H9 (cell line): ENCODE measurements around the gene PLCL1. TPM values are rescaled to one million over a fixed set of nuclear protein-coding genes. Genes with fewer than 3 reads are reported as not detected.

Source experiments
- DNase-seq: peaks from one replicate; pipeline ENCODE4 v3.0.0-alpha.2; 2017
- H2AFZ ChIP-seq: one replicate; pipeline ENCODE4 v1.6.1; 2013; ENCODE audit warnings: mild to moderate bottlenecking, low read length, control low read depth, moderate library complexity
- H2AK5ac ChIP-seq: 2 replicates; pipeline ENCODE4 v1.6.1; 2013; ENCODE audit warnings: low read length, control low read depth, mixed read lengths; ENCODE audit not compliant: insufficient read length
- H2BK120ac ChIP-seq: one replicate; pipeline ENCODE4 v1.6.1; 2013; ENCODE audit warnings: low read depth, mild to moderate bottlenecking, low read length, control low read depth, inconsistent platforms; ENCODE audit not compliant: poor library complexity, severe bottlenecking
- H2BK12ac ChIP-seq: 2 replicates; pipeline ENCODE4 v1.6.1; 2013; ENCODE audit warnings: low read length, control low read depth, mixed read lengths, low read depth; ENCODE audit not compliant: insufficient read length
- H2BK15ac ChIP-seq: 2 replicates; pipeline ENCODE4 v1.6.1; 2013; ENCODE audit warnings: low read depth, low read length, control low read depth
- H2BK20ac ChIP-seq: one replicate; pipeline ENCODE4 v1.6.1; 2013; ENCODE audit warnings: low read depth, mild to moderate bottlenecking, low read length, control low read depth, inconsistent platforms; ENCODE audit not compliant: poor library complexity, severe bottlenecking
- H2BK5ac ChIP-seq: 2 replicates; pipeline ENCODE4 v1.6.1; 2013; ENCODE audit warnings: low read length, control low read depth, mixed read lengths; ENCODE audit not compliant: insufficient read length
- H3K14ac ChIP-seq: 2 replicates; pipeline ENCODE4 v1.6.1; 2013; ENCODE audit warnings: low read length, control low read depth; ENCODE audit not compliant: insufficient read depth
- H3K18ac ChIP-seq: 2 replicates; pipeline ENCODE4 v1.6.1; 2013; ENCODE audit warnings: low read depth, mild to moderate bottlenecking, mixed read lengths, low read length, control low read depth; ENCODE audit not compliant: insufficient read length
- H3K23ac ChIP-seq: 2 replicates; pipeline ENCODE4 v1.6.1; 2013; ENCODE audit warnings: low read length, control low read depth, mixed read lengths, low read depth; ENCODE audit not compliant: insufficient read length
- H3K23me2 ChIP-seq: 2 replicates; pipeline ENCODE4 v1.6.1; 2013; ENCODE audit warnings: low read depth, mild to moderate bottlenecking, mixed read lengths, low read length, control low read depth; ENCODE audit not compliant: insufficient read length, poor library complexity, severe bottlenecking
- H3K27ac ChIP-seq: 2 replicates; pipeline ENCODE4 v1.5.1; 2013; ENCODE audit warnings: low read length, control low read depth, mixed read lengths, low read depth; ENCODE audit not compliant: insufficient read length
- H3K27me3 ChIP-seq: 2 replicates; pipeline ENCODE4 v1.6.1; 2013; ENCODE audit warnings: low read length, control low read depth, inconsistent platforms; ENCODE audit not compliant: insufficient read depth
- H3K4ac ChIP-seq: 2 replicates; pipeline ENCODE4 v1.6.1; 2013; ENCODE audit warnings: low read depth, mild to moderate bottlenecking, control low read depth, inconsistent platforms, low read length, moderate library complexity
- H3K4me1 ChIP-seq: 2 replicates; pipeline ENCODE4 v1.6.1; 2013; ENCODE audit warnings: low read length, control low read depth, inconsistent platforms; ENCODE audit not compliant: insufficient read depth
- H3K4me2 ChIP-seq: 2 replicates; pipeline ENCODE4 v1.6.1; 2013; ENCODE audit warnings: low read length, control low read depth, mixed read lengths; ENCODE audit not compliant: insufficient read length, insufficient read depth
- H3K56ac ChIP-seq: 2 replicates; pipeline ENCODE4 v1.6.1; 2013; ENCODE audit warnings: low read depth, mild to moderate bottlenecking, mixed read lengths, low read length, control low read depth; ENCODE audit not compliant: insufficient read length
- H3K79me1 ChIP-seq: 2 replicates; pipeline ENCODE4 v1.6.1; 2013; ENCODE audit warnings: low read depth, mild to moderate bottlenecking, moderate library complexity, low read length, control low read depth, inconsistent platforms; ENCODE audit not compliant: insufficient read depth, poor library complexity, severe bottlenecking
- H3K79me2 ChIP-seq: 2 replicates; pipeline ENCODE4 v1.6.1; 2013; ENCODE audit warnings: low read length, control low read depth, inconsistent platforms; ENCODE audit not compliant: insufficient read depth
- H3K9ac ChIP-seq: 2 replicates; pipeline ENCODE4 v1.6.1; 2013; ENCODE audit warnings: low read length, control low read depth, mixed read lengths; ENCODE audit not compliant: insufficient read length; ENCODE audit errors: extremely low read depth
- H3K9me3 ChIP-seq: one replicate; pipeline ENCODE4 v1.6.1; 2013; ENCODE audit warnings: low read depth, low read length, inconsistent platforms; ENCODE audit not compliant: control insufficient read depth
- H3T11ph ChIP-seq: one replicate; pipeline ENCODE4 v1.6.1; 2013; ENCODE audit warnings: mild to moderate bottlenecking, low read length, control low read depth, inconsistent platforms
- H4K20me1 ChIP-seq: one replicate; pipeline ENCODE4 v1.6.1; 2013; ENCODE audit not compliant: control insufficient read depth, insufficient read length, insufficient read depth
- H4K5ac ChIP-seq: 2 replicates; pipeline ENCODE4 v1.6.1; 2013; ENCODE audit warnings: low read depth, mild to moderate bottlenecking, mixed read lengths, low read length, control low read depth; ENCODE audit not compliant: insufficient read length
- H4K8ac ChIP-seq: replicated peaks from 2 replicates; pipeline ENCODE4 v1.6.1; 2013; ENCODE audit warnings: low read length, control low read depth, mixed read lengths, low read depth; ENCODE audit not compliant: insufficient read length
- H4K91ac ChIP-seq: 2 replicates; pipeline ENCODE4 v1.6.1; 2013; ENCODE audit warnings: low read depth, mild to moderate bottlenecking, moderate library complexity, mixed read lengths, low read length, control low read depth; ENCODE audit not compliant: insufficient read length
- H3K27ac Mint-ChIP-seq, 3 experiments: 2 replicates in 2 of 3; 3 replicates in 1 of 3; pipeline ENCODE4 v1.8.0; 2020 to 2021; ENCODE audit warnings: mixed read lengths in 3 of 3, mild to moderate bottlenecking in 1 of 3, moderate library complexity in 1 of 3
- H3K27me3 Mint-ChIP-seq: 2 replicates; pipeline ENCODE4 v1.8.0; 2021; ENCODE audit warnings: low read depth, mild to moderate bottlenecking, moderate library complexity, mixed read lengths
- H3K36me3 Mint-ChIP-seq, 3 experiments: 2 replicates in 2 of 3; 3 replicates in 1 of 3; pipeline ENCODE4 v1.8.0; 2020 to 2021; ENCODE audit warnings: low read depth in 3 of 3, mixed read lengths in 3 of 3; ENCODE audit not compliant: insufficient read depth in 1 of 3
- H3K4me1 Mint-ChIP-seq, 2 experiments: 2 replicates each; pipeline ENCODE4 v1.8.0; 2020; ENCODE audit warnings: mixed read lengths in 2 of 2
- H3K4me3 Mint-ChIP-seq, 2 experiments: 2 replicates in 1 of 2; 3 replicates in 1 of 2; pipeline ENCODE4 v1.8.0; 2020 to 2021; ENCODE audit warnings: mild to moderate bottlenecking in 2 of 2, mixed read lengths in 2 of 2, moderate library complexity in 1 of 2
- H3K9me3 Mint-ChIP-seq, 2 experiments: 2 replicates in 1 of 2; 3 replicates in 1 of 2; pipeline ENCODE4 v1.8.0; 2020; ENCODE audit warnings: mild to moderate bottlenecking in 2 of 2, mixed read lengths in 2 of 2, moderate library complexity in 1 of 2
- WGBS: extraction: QIAGEN DNeasy Blood & Tissue Kit; methylation state at CpG from one replicate; pipeline ENCODE4 v1.1.7; 2013; ENCODE audit warnings: missing lambda C conversion rate, low lambda C conversion rate, mixed read lengths; ENCODE audit not compliant: insufficient read length; ENCODE audit errors: extremely low coverage; 5-methylcytosine and 5-hydroxymethylcytosine counted together
- total RNA-seq: library from RNA; stranded (reverse); gene quantifications from 2 replicates; pipeline ENCODE4 v1.2.1, GENCODE V29; 2021
- TF ChIP-seq, protein P1 (sequence below): fragments of 200-600 bp; sonication (generic); conservative IDR thresholded peaks from 3 replicates; pipeline ENCODE4 v1.8.0; 2021; ENCODE audit warnings: antibody characterized with exemption, mild to moderate bottlenecking

PLCL1 gene
- total RNA-seq, 1 experiment from 2014 or later: 0.04 TPM

GRCh38 chr2:197863744-197864143, 59.4 kb downstream of the PLCL1 start:
- no peak overlapping the region for H2AK5ac ChIP-seq
- no peak overlapping the region for H3K4ac ChIP-seq
- H3K9ac ChIP-seq: no peak overlapping the region
- no peak overlapping the region for H3K4me2 ChIP-seq
- no peak overlapping the region for H3K4me3 Mint-ChIP-seq
- H3K27ac ChIP-seq: no peak overlapping the region
- H2AFZ ChIP-seq: no peak overlapping the region
- H3K27me3 Mint-ChIP-seq: no peaks in the 10 kb centered on the region
- H3K79me1 ChIP-seq: no peaks in the 10 kb centered on the region
- peaks cover 5 to 10% of the 10 kb centered on the region in 2 experiments; a peak in 1 of 4 replicates for H3K4me1 Mint-ChIP-seq
- H2BK5ac ChIP-seq: no peak overlapping the region
- no peak overlapping the region for H2BK20ac ChIP-seq
- no peaks in the 10 kb centered on the region for H3K4me1 ChIP-seq
- no peak overlapping the region for H3K56ac ChIP-seq
- no CpG with 5 or more reads among the region's 1 CpG for WGBS
- H3T11ph ChIP-seq: no peak overlapping the region
- no peaks in the 10 kb centered on the region for H3K79me2 ChIP-seq
- peaks cover 0 to under 1% (median 0%) of the 10 kb centered on the region in 3 experiments; a peak in 2 of 7 replicates for H3K36me3 Mint-ChIP-seq
- TF ChIP-seq, protein P1, sequence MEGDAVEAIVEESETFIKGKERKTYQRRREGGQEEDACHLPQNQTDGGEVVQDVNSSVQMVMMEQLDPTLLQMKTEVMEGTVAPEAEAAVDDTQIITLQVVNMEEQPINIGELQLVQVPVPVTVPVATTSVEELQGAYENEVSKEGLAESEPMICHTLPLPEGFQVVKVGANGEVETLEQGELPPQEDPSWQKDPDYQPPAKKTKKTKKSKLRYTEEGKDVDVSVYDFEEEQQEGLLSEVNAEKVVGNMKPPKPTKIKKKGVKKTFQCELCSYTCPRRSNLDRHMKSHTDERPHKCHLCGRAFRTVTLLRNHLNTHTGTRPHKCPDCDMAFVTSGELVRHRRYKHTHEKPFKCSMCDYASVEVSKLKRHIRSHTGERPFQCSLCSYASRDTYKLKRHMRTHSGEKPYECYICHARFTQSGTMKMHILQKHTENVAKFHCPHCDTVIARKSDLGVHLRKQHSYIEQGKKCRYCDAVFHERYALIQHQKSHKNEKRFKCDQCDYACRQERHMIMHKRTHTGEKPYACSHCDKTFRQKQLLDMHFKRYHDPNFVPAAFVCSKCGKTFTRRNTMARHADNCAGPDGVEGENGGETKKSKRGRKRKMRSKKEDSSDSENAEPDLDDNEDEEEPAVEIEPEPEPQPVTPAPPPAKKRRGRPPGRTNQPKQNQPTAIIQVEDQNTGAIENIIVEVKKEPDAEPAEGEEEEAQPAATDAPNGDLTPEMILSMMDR: no peak
- H3K27ac Mint-ChIP-seq: no peak overlapping the region
- no peaks in the 10 kb centered on the region for H4K20me1 ChIP-seq
- no peak overlapping the region for H4K5ac ChIP-seq
- no peak for DNase-seq
- H4K91ac ChIP-seq: no peak overlapping the region
- H3K18ac ChIP-seq: no peak overlapping the region
- H3K27me3 ChIP-seq: no peaks in the 10 kb centered on the region
- H3K9me3 Mint-ChIP-seq: no peaks in the 10 kb centered on the region; a peak in 1 of 5 replicates
- H3K9me3 ChIP-seq: no peaks in the 10 kb centered on the region
- no peak overlapping the region for H2BK15ac ChIP-seq
- no peak overlapping the region for H3K14ac ChIP-seq
- H3K23me2 ChIP-seq: no peaks in the 10 kb centered on the region
- no peak overlapping the region for H3K23ac ChIP-seq
- H4K8ac ChIP-seq: no peak overlapping the region
- H2BK120ac ChIP-seq: no peak overlapping the region
- no peak overlapping the region for H2BK12ac ChIP-seq
